NOMO-1 treated with dmso at 0.1 percent for 144 hours (cell line): ENCODE data around the gene PTGES3.
"Not testable (repeated sequence)": the region's sequence is repeated elsewhere in the genome, so short reads cannot be mapped to it uniquely, and the experiment has no call there.

Experiments
- DNase-seq: peaks from one replicate; lab custom pipeline; 2025; ENCODE audit not compliant: unreplicated experiment; lab: John Stamatoyannopoulos, UW

PTGES3 gene, protein sequence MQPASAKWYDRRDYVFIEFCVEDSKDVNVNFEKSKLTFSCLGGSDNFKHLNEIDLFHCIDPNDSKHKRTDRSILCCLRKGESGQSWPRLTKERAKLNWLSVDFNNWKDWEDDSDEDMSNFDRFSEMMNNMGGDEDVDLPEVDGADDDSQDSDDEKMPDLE

DNA sequence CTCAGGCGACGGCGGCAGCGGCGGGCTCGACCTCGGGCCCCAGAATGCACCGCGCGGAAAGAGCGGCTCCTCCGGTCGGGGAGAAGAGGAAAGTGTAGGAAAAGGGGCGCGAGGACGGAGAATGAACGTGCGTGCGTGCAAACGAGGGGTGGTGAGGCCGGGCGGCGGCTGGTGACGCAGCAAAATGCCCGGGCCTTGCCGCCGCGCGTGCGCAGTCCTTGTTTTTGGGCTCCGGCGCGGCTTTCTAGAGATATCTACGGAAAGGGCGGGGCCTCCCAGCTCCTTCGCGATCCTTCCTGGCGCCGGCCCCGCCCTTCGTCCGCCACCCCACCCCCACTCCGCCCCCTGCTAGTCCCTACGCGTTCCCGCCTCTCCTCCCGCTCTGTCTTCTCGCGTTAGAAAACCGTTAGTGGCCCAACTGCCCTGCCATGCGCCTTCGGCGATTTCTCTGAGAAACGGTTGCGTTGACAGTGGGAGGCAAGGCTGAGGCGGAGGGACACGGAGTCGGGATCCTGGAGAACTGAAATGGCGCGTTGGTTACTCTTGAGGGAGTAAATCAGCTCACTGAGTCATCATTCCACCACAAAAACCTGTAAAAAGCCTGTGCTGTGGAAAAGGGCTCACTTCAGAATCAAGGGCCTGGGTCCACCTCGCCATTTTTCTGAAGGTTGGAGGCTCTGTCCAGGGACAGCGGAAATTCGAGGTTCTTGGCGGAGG is at the start of gene PTGES3:
PTGES3 (minus strand) TSS at position 156 of the 717 bp plus-strand sequence. CDS start 285 bp downstream, outside the sequence.
- DNase-seq, result peak; percentile 98

GRCh38 chr12:56728139-56728861 is 40.2 kb upstream of the PTGES3 start:
- no peak for DNase-seq

GRCh38 chr12:56726196-56726675 is 38.2 kb upstream of the PTGES3 start:
- DNase-seq, result not testable (repeated sequence)

- no peak for DNase-seq
These were observed 37.6 kb upstream of the PTGES3 start for GRCh38 chr12:56725723-56726102.

DNA sequence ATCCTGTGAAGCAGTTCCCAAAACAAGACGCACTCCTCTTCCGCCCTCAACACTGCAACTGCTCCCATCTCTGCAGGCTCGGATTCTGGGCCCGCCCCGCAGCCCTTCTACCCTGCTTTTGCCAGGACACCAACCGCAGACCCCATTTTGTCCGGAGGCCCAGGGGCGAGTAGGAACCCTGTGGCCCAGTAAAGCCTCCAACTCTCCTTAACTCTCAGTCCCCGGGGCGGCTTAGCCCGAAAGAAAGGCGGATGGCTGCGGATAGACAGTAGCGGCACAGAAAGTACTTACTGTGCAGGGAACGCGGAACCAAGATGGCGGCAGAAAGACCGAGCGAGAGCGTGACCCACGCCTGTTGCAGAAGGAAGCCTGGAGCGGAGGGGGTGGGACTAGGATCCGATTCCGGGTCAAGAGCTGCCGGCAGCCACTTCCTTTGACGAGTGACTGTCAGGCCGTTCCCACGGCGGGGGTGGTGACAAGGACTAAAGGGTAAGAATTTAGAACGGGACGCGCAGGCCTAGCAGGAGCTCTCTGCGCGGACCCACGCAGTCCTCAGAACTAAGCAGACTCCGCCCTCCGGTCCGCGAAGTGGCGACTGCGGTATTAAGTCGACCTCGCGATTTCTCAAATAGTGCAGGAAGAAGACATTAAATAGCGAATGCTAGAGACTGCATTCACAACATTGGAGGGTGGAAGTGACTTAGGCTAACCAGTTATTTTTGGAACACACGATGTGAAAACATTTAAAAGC is 37.1 kb upstream of the PTGES3 start, which contains the start of gene NACA:
NACA (minus strand) TSS at position 328 of the 751 bp plus-strand sequence. CDS start 778 bp downstream, outside the sequence.
- DNase-seq, result peak; percentile 100

DNA sequence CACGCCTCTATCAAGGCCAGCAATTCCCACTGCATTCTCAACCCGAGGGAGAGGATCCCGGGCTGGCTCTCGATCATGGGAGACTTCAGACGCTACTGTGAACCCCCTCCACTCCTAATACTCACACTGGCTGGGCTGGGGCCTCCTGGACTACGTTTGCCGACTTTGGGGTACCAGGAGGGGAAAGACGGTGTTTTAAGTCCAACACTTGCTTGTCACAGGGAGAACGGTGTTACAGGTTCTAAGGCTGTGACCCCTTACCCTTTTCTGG is 36.6 kb upstream of the PTGES3 start:
- no peak for DNase-seq

DNA sequence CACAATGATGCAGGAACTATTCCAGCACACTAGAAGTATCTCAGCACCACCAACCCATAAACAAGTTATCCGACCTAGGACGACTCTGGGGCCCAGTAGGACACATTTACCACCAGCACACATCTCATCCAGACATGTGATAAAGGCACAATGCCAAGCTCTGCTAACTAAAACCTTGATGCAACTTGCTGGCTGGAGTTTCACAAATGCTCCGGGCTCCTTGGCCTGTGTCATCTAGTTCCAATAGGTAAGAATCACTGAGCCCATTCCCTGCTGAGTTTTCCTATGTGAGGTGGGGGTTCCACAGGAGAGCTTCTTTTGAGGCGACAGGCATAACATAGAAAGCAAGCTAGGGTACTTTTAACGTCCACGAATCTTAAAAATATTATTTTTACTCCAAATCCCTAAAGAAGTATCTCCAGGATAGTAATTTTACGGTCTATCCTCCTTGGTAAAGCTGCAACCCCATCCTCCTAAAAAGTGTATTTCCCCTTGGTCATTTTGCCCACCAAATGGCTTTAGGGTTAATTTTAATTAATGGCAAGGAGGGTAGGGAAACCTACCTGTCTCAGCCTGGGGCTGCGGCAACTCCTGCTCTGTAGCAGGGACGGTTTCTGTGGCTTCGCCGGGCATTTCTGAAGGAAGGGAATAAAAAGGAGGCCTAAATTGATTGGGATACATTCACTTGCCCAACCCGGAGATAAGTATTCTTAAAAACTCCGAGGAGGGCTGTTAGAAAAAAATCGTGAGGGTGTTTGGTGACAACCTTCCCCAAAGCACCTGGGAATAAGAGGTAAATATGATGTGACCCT is 36.0 kb upstream of the PTGES3 start:
- DNase-seq, result no peak

DNA sequence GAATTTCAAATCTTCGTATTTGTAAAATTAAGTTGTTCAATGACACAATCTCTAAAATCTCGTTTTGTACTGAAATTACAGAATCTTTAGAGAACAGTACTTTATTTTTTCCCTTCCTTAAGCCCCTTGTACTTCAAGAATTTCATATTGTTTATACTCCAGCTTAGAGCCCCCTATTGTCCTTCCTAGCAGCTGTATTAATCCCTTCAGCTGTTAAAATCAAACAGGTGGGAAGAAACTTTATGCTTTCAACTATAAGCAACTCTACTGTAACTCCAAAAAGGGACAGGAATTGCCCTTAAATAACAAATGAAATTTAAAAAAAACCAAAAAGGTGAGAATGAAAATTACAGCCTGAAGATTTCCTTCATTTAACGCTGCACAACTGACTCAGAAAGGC is 35.3 kb upstream of the PTGES3 start:
- no peak for DNase-seq

- no peak for DNase-seq
These were observed 34.7 kb upstream of the PTGES3 start for GRCh38 chr12:56722832-56723231.

- DNase-seq, result no peak
These were observed 33.6 kb upstream of the PTGES3 start for GRCh38 chr12:56721721-56722120.

DNA sequence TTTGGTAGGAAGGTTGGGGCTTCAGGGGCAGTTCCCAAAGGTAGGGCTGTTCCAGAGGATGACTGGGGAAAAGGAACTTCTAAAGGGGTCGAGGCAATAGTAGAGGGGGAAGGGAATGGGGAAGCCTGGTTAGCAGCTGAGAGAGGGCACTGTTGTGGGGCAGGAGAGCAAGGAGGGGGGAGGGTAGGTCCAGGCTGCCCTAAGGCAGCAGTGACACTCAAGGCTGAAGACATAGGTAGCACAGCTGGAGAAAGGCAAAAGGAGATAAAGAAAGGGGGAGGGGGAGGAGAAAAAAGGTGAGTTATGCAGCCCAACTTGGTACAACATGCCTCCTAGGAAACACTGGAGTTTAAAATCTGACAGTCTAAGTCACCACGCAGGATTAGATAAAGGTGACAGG is 33.1 kb upstream of the PTGES3 start:
- no peak for DNase-seq

DNA sequence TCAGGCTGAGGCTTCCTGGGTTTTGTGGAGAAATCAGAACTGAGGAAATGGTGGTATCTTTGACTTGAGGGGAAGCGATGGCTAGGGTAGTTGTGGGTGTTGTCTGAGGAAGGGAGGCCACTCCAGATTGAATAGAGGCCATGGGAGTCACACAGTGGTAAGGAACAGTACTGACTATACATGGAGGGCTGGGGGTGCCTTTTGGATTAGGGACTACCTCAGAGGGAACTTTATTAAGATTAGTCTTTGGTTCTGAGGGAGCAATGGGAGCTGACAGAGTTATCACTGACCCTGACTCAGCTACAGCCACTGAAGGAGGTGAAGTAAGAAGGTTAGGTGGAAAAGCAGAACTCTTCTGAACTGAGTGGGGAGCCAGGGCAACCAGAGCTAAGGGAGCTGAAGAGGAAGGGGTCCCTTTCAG is 32.7 kb upstream of the PTGES3 start:
- peak; percentile 56 for DNase-seq

DNA sequence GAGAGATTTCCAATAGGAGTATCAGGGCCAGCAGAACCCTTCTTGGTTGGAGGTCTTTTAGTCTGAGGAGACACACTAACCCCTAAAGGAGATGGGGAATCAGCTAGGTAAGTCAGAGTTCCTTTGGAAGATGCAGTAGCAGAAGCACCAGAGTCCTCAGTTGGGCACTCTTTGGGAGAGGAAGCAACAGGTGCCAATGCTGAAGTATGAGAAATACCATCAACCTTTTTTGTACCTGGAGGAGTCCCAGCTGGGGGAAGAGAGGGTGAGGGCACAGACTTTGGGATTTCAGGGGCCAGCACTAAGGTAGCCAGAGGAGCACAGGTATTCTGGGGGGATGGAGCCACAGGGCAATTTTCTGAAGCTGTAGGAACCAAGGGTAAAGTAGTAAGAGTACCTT is 31.0 kb upstream of the PTGES3 start:
- no peak for DNase-seq

GRCh38 chr12:56718636-56719035 is 30.6 kb upstream of the PTGES3 start:
- no peak for DNase-seq

GRCh38 chr12:56718149-56718548 is 30.1 kb upstream of the PTGES3 start:
- DNase-seq, result no peak

DNA sequence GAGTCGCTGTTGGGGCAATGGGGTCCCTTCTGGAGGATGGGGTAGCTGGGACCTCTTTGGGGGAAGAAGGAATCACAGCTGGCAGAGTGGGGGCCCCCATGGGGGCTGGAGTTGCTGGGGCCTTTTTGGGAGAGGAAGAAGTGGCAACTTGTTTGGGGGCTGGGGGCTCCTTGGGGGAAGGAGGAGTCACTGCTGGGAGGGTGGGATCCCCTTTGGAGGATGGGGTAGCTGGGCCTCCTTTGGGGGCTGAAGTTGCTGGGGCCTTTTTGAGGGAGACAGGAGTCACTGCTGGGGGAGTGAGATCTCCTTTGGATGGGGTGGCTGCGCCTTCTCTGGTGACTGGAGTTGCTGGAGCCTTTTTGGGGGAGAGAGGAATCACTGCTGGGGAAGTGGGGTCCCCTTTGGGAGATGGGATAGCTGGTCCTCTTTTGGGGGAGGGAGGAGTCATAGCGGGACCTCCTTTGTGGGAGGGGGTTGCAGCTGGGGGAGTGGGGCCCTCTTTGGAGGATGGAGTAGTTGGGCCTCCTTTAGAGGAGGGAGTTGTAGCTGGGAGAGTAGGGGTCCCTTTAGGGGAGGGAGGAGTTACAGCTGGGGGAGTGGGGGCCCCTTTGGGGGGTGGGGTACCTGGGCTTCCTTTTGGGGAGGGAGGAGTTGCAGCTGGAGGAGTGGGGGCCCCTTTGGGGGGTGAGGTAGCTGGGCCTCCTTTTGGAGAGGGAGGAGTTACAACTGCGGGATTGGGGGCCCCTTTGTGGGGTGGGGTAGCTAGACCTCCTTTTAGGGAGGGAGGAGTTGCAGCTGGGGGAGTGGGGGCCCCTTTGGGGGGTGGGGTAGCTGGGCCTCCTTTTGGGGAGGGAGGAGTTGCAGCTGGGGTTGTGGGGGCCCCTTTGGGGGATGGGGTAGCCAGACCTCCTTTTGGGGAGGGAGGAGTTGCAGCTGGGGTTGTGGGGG is 29.1 kb upstream of the PTGES3 start:
- no peak for DNase-seq

DNA sequence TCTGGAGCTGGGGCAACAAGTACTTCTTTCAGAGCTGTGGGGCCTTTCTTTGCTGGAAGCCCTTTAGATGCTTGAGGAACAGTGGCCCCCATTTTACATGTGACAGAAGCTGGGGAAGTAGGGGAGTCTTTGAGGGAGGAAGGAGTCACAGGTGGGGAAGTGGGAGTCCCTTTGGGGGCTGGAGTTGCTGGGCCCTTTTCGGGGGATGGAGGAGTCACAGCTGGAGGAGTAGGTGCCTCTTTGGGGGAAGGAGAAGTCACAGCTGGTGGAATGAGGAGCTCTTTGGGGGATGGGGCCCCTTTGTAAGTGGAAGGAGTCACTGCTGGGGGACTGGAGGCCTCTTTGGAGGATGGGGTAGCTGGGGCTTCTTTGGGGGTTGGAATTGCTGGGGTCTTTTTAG is 28.4 kb upstream of the PTGES3 start:
- DNase-seq, result no peak

DNA sequence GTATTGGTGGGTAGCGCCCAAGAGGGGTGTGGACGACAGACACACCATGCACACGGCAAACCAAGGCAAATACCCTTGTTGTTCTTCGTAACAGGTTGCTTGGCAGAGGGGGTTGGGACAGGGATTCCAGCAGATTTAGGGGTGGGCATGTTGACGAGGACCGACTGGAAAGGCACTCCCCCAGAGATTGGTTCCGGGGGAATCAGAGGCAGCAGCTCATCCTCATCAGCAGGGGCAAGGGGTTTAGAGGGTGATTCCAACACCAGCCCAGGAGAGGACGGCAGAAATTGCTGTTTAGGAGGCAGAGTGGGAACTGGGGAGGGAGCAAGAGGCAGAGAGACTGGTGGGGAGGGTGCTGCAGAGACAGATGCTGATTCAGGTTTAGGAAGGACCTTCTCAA is 27.7 kb upstream of the PTGES3 start:
- DNase-seq, result no peak

GRCh38 chr12:56714431-56714929 is 26.4 kb upstream of the PTGES3 start:
- no peak for DNase-seq
